ENCODE data around the gene TMPRSS6.

TMPRSS6 gene

GRCh38 chr22:37109242-37109917 lies at the start of gene TMPRSS6:
Gene TMPRSS6 (minus strand): TSS chr22:37109713. CDS start chr22:37103417, 6,296 bp downstream.
- DNase-seq = no peak

GRCh38 chr22:37158963-37159290 lies 49.4 kb upstream of the TMPRSS6 start:
- no peak for DNase-seq

- DNase-seq = no peak
Observed at GRCh38 chr22:37157516-37158285, 48.2 kb upstream of the TMPRSS6 start.

GRCh38 chr22:37156686-37157435 lies 47.3 kb upstream of the TMPRSS6 start:
- no peak for DNase-seq

GRCh38 chr22:37155971-37156370 lies 46.5 kb upstream of the TMPRSS6 start:
- no peak for DNase-seq

GRCh38 chr22:37154925-37155712 lies 45.6 kb upstream of the TMPRSS6 start:
- no peak for DNase-seq

- DNase-seq = no peak
Observed at GRCh38 chr22:37153901-37154300, 44.4 kb upstream of the TMPRSS6 start.

GRCh38 chr22:37151401-37151800 lies 41.9 kb upstream of the TMPRSS6 start:
- no peak for DNase-seq

GRCh38 chr22:37150701-37151100 lies 41.2 kb upstream of the TMPRSS6 start:
- DNase-seq = no peak

GRCh38 chr22:37148742-37149665 lies 39.5 kb upstream of the TMPRSS6 start:
- DNase-seq = no peak

GRCh38 chr22:37148031-37148651 lies 38.6 kb upstream of the TMPRSS6 start:
- no peak for DNase-seq

GRCh38 chr22:37147186-37147990 lies 37.9 kb upstream of the TMPRSS6 start:
- no peak for DNase-seq

GRCh38 chr22:37146507-37147180 lies 37.1 kb upstream of the TMPRSS6 start:
- DNase-seq = no peak

GRCh38 chr22:37146051-37146385 lies 36.5 kb upstream of the TMPRSS6 start:
- no peak for DNase-seq

GRCh38 chr22:37145180-37146050 lies 35.9 kb upstream of the TMPRSS6 start:
- no peak for DNase-seq

GRCh38 chr22:37144180-37144554 lies 34.7 kb upstream of the TMPRSS6 start:
- DNase-seq = no peak

- DNase-seq = no peak
Observed at GRCh38 chr22:37141971-37142370, 32.5 kb upstream of the TMPRSS6 start.

GRCh38 chr22:37141476-37141875 lies 32.0 kb upstream of the TMPRSS6 start:
- DNase-seq = no peak

GRCh38 chr22:37140686-37141323 lies 31.3 kb upstream of the TMPRSS6 start:
- no peak for DNase-seq

All from NCI-H524 (cell line).